H9 (cell line): ENCODE results near the gene NFATC1. TPM values are rescaled to one million over a fixed set of nuclear protein-coding genes. Genes with fewer than 3 reads are reported as not detected.

Source experiments
- DNase-seq: peaks from one replicate; pipeline ENCODE4 v3.0.0-alpha.2; 2017
- H2AFZ ChIP-seq: one replicate; pipeline ENCODE4 v1.6.1; 2013; ENCODE audit warnings: mild to moderate bottlenecking, low read length, control low read depth, moderate library complexity
- H2AK5ac ChIP-seq: 2 replicates; pipeline ENCODE4 v1.6.1; 2013; ENCODE audit warnings: low read length, control low read depth, mixed read lengths; ENCODE audit not compliant: insufficient read length
- H2BK120ac ChIP-seq: one replicate; pipeline ENCODE4 v1.6.1; 2013; ENCODE audit warnings: low read depth, mild to moderate bottlenecking, low read length, control low read depth, inconsistent platforms; ENCODE audit not compliant: poor library complexity, severe bottlenecking
- H2BK12ac ChIP-seq: 2 replicates; pipeline ENCODE4 v1.6.1; 2013; ENCODE audit warnings: low read length, control low read depth, mixed read lengths, low read depth; ENCODE audit not compliant: insufficient read length
- H2BK15ac ChIP-seq: 2 replicates; pipeline ENCODE4 v1.6.1; 2013; ENCODE audit warnings: low read depth, low read length, control low read depth
- H2BK20ac ChIP-seq: one replicate; pipeline ENCODE4 v1.6.1; 2013; ENCODE audit warnings: low read depth, mild to moderate bottlenecking, low read length, control low read depth, inconsistent platforms; ENCODE audit not compliant: poor library complexity, severe bottlenecking
- H2BK5ac ChIP-seq: 2 replicates; pipeline ENCODE4 v1.6.1; 2013; ENCODE audit warnings: low read length, control low read depth, mixed read lengths; ENCODE audit not compliant: insufficient read length
- H3K14ac ChIP-seq: 2 replicates; pipeline ENCODE4 v1.6.1; 2013; ENCODE audit warnings: low read length, control low read depth; ENCODE audit not compliant: insufficient read depth
- H3K18ac ChIP-seq: 2 replicates; pipeline ENCODE4 v1.6.1; 2013; ENCODE audit warnings: low read depth, mild to moderate bottlenecking, mixed read lengths, low read length, control low read depth; ENCODE audit not compliant: insufficient read length
- H3K23ac ChIP-seq: 2 replicates; pipeline ENCODE4 v1.6.1; 2013; ENCODE audit warnings: low read length, control low read depth, mixed read lengths, low read depth; ENCODE audit not compliant: insufficient read length
- H3K23me2 ChIP-seq: 2 replicates; pipeline ENCODE4 v1.6.1; 2013; ENCODE audit warnings: low read depth, mild to moderate bottlenecking, mixed read lengths, low read length, control low read depth; ENCODE audit not compliant: insufficient read length, poor library complexity, severe bottlenecking
- H3K27ac ChIP-seq: 2 replicates; pipeline ENCODE4 v1.5.1; 2013; ENCODE audit warnings: low read length, control low read depth, mixed read lengths, low read depth; ENCODE audit not compliant: insufficient read length
- H3K27me3 ChIP-seq: 2 replicates; pipeline ENCODE4 v1.6.1; 2013; ENCODE audit warnings: low read length, control low read depth, inconsistent platforms; ENCODE audit not compliant: insufficient read depth
- H3K4ac ChIP-seq: 2 replicates; pipeline ENCODE4 v1.6.1; 2013; ENCODE audit warnings: low read depth, mild to moderate bottlenecking, control low read depth, inconsistent platforms, low read length, moderate library complexity
- H3K4me1 ChIP-seq: 2 replicates; pipeline ENCODE4 v1.6.1; 2013; ENCODE audit warnings: low read length, control low read depth, inconsistent platforms; ENCODE audit not compliant: insufficient read depth
- H3K4me2 ChIP-seq: 2 replicates; pipeline ENCODE4 v1.6.1; 2013; ENCODE audit warnings: low read length, control low read depth, mixed read lengths; ENCODE audit not compliant: insufficient read length, insufficient read depth
- H3K56ac ChIP-seq: 2 replicates; pipeline ENCODE4 v1.6.1; 2013; ENCODE audit warnings: low read depth, mild to moderate bottlenecking, mixed read lengths, low read length, control low read depth; ENCODE audit not compliant: insufficient read length
- H3K79me1 ChIP-seq: 2 replicates; pipeline ENCODE4 v1.6.1; 2013; ENCODE audit warnings: low read depth, mild to moderate bottlenecking, moderate library complexity, low read length, control low read depth, inconsistent platforms; ENCODE audit not compliant: insufficient read depth, poor library complexity, severe bottlenecking
- H3K79me2 ChIP-seq: 2 replicates; pipeline ENCODE4 v1.6.1; 2013; ENCODE audit warnings: low read length, control low read depth, inconsistent platforms; ENCODE audit not compliant: insufficient read depth
- H3K9ac ChIP-seq: 2 replicates; pipeline ENCODE4 v1.6.1; 2013; ENCODE audit warnings: low read length, control low read depth, mixed read lengths; ENCODE audit not compliant: insufficient read length; ENCODE audit errors: extremely low read depth
- H3K9me3 ChIP-seq: one replicate; pipeline ENCODE4 v1.6.1; 2013; ENCODE audit warnings: low read depth, low read length, inconsistent platforms; ENCODE audit not compliant: control insufficient read depth
- H3T11ph ChIP-seq: one replicate; pipeline ENCODE4 v1.6.1; 2013; ENCODE audit warnings: mild to moderate bottlenecking, low read length, control low read depth, inconsistent platforms
- H4K20me1 ChIP-seq: one replicate; pipeline ENCODE4 v1.6.1; 2013; ENCODE audit not compliant: control insufficient read depth, insufficient read length, insufficient read depth
- H4K5ac ChIP-seq: 2 replicates; pipeline ENCODE4 v1.6.1; 2013; ENCODE audit warnings: low read depth, mild to moderate bottlenecking, mixed read lengths, low read length, control low read depth; ENCODE audit not compliant: insufficient read length
- H4K8ac ChIP-seq: replicated peaks from 2 replicates; pipeline ENCODE4 v1.6.1; 2013; ENCODE audit warnings: low read length, control low read depth, mixed read lengths, low read depth; ENCODE audit not compliant: insufficient read length
- H4K91ac ChIP-seq: 2 replicates; pipeline ENCODE4 v1.6.1; 2013; ENCODE audit warnings: low read depth, mild to moderate bottlenecking, moderate library complexity, mixed read lengths, low read length, control low read depth; ENCODE audit not compliant: insufficient read length
- H3K27ac Mint-ChIP-seq, 3 experiments: 2 replicates in 2 of 3; 3 replicates in 1 of 3; pipeline ENCODE4 v1.8.0; 2020 to 2021; ENCODE audit warnings: mixed read lengths in 3 of 3, mild to moderate bottlenecking in 1 of 3, moderate library complexity in 1 of 3
- H3K27me3 Mint-ChIP-seq: 2 replicates; pipeline ENCODE4 v1.8.0; 2021; ENCODE audit warnings: low read depth, mild to moderate bottlenecking, moderate library complexity, mixed read lengths
- H3K36me3 Mint-ChIP-seq, 3 experiments: 2 replicates in 2 of 3; 3 replicates in 1 of 3; pipeline ENCODE4 v1.8.0; 2020 to 2021; ENCODE audit warnings: low read depth in 3 of 3, mixed read lengths in 3 of 3; ENCODE audit not compliant: insufficient read depth in 1 of 3
- H3K4me1 Mint-ChIP-seq, 2 experiments: 2 replicates each; pipeline ENCODE4 v1.8.0; 2020; ENCODE audit warnings: mixed read lengths in 2 of 2
- H3K4me3 Mint-ChIP-seq, 2 experiments: 2 replicates in 1 of 2; 3 replicates in 1 of 2; pipeline ENCODE4 v1.8.0; 2020 to 2021; ENCODE audit warnings: mild to moderate bottlenecking in 2 of 2, mixed read lengths in 2 of 2, moderate library complexity in 1 of 2
- H3K9me3 Mint-ChIP-seq, 2 experiments: 2 replicates in 1 of 2; 3 replicates in 1 of 2; pipeline ENCODE4 v1.8.0; 2020; ENCODE audit warnings: mild to moderate bottlenecking in 2 of 2, mixed read lengths in 2 of 2, moderate library complexity in 1 of 2
- WGBS: extraction: QIAGEN DNeasy Blood & Tissue Kit; methylation state at CpG from one replicate; pipeline ENCODE4 v1.1.7; 2013; ENCODE audit warnings: missing lambda C conversion rate, low lambda C conversion rate, mixed read lengths; ENCODE audit not compliant: insufficient read length; ENCODE audit errors: extremely low coverage; 5-methylcytosine and 5-hydroxymethylcytosine counted together
- total RNA-seq: library from RNA; stranded (reverse); gene quantifications from 2 replicates; pipeline ENCODE4 v1.2.1, GENCODE V29; 2021
- TF ChIP-seq, protein P1 (sequence below): fragments of 200-600 bp; sonication (generic); conservative IDR thresholded peaks from 3 replicates; pipeline ENCODE4 v1.8.0; 2021; ENCODE audit warnings: antibody characterized with exemption, mild to moderate bottlenecking

NFATC1 gene
- total RNA-seq, 1 experiment from 2014 or later, result 5.5 TPM

DNA sequence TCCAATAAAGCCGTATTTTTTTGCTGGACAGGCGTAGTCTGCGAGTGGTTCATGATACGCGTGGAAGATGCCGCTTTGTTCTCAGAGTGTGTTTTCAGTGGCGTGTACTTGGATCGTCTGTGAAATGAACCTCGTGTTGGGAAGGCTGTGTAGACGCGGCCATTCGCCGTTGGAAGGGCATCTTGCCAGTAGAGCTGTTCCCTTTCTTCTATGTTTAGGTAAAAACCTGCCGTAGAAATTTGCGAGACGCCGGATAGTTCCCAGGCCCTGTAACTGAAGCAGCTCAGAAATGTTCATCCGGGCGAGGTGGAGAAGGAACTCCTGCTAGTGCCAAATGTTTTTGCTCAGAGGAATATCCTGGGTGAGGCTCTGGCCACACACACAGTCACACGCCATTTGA lies 133.6 kb downstream of the NFATC1 start:
- Histone ChIP-seq H4K5ac (no peak overlapping the region), H4K20me1 (no peaks in the 10 kb centered on the region), H3K4me1 (no peaks in the 10 kb centered on the region), H2BK12ac (no peak overlapping the region), H3K27ac (no peak overlapping the region), H3K14ac (no peak overlapping the region), H3K4ac (no peak overlapping the region), H3K79me1 (no peaks in the 10 kb centered on the region), H3K23ac (no peak overlapping the region), H3T11ph (no peak overlapping the region), H2BK120ac (no peak overlapping the region), H2AK5ac (no peak overlapping the region), H3K56ac (no peak overlapping the region), H2BK5ac (no peak overlapping the region), H3K9ac (no peak overlapping the region), H2AFZ (no peak overlapping the region), H2BK15ac (no peak overlapping the region), H4K8ac (no peak overlapping the region), H3K9me3 (no peaks in the 10 kb centered on the region), H3K27me3 (no peaks in the 10 kb centered on the region), H3K18ac (no peak overlapping the region), H3K4me2 (no peak overlapping the region), H3K79me2 (no peaks in the 10 kb centered on the region), H4K91ac (no peak overlapping the region), H2BK20ac (no peak overlapping the region), H3K23me2 (no peaks in the 10 kb centered on the region)
- no peak for DNase-seq
- no peaks in the 10 kb centered on the region for H3K36me3 Mint-ChIP-seq
- no peak overlapping the region for H3K27ac Mint-ChIP-seq
- TF ChIP-seq, protein P1, sequence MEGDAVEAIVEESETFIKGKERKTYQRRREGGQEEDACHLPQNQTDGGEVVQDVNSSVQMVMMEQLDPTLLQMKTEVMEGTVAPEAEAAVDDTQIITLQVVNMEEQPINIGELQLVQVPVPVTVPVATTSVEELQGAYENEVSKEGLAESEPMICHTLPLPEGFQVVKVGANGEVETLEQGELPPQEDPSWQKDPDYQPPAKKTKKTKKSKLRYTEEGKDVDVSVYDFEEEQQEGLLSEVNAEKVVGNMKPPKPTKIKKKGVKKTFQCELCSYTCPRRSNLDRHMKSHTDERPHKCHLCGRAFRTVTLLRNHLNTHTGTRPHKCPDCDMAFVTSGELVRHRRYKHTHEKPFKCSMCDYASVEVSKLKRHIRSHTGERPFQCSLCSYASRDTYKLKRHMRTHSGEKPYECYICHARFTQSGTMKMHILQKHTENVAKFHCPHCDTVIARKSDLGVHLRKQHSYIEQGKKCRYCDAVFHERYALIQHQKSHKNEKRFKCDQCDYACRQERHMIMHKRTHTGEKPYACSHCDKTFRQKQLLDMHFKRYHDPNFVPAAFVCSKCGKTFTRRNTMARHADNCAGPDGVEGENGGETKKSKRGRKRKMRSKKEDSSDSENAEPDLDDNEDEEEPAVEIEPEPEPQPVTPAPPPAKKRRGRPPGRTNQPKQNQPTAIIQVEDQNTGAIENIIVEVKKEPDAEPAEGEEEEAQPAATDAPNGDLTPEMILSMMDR, result no peak
- peaks cover 36% of the 10 kb centered on the region for H3K27me3 Mint-ChIP-seq
- H3K4me3 Mint-ChIP-seq, result no peak overlapping the region
- H3K4me1 Mint-ChIP-seq, result peaks cover 7 to 15% of the 10 kb centered on the region in 2 experiments
- no CpG with 5 or more reads among the region's 20 CpGs for WGBS
- H3K9me3 Mint-ChIP-seq, result no peaks in the 10 kb centered on the region
